ENCODE measurements around the gene LMLN. TPM values are rescaled to one million over a fixed set of nuclear protein-coding genes. Genes with fewer than 3 reads are reported as not detected.
A peak's percentile ranks its signal among the peaks of the same experiment; 100 is the strongest.

Gene LMLN
- total and polyA plus RNA-seq, 2 of the 13 experiments (the other 11 are each of a cell fraction or from before 2014, with no cell fraction given) = 1.2 to 1.8 TPM

GRCh38 chr3:197959891-197960693 is at the start of gene LMLN (continued):
- no peak for TF ChIP-seq NONO (IDR thresholded peaks at IDR 0.05)
- TF ChIP-seq NONO (CRISPR knock-in tag; conservative IDR thresholded peaks at IDR 0.05) = peak; percentile 86
- TF ChIP-seq ARNTL (CRISPR knock-in tag; IDR thresholded peaks at IDR 0.05) = peak; percentile 42; the same call in 1 of the 2 replicates
- TF ChIP-seq ZNF792 (CRISPR knock-in tag; IDR thresholded peaks at IDR 0.05) = 0 out of 2 replicates have a peak, but pooled peaks have one; percentile 45
- peak; percentile 65 for TF ChIP-seq MNT (IDR thresholded peaks at IDR 0.05)
- peak; percentile 74 for TF ChIP-seq AGO1 (IDR thresholded peaks at IDR 0.05; ENCODE audit: low read depth, low read length, poor library complexity, severe bottlenecking)
- TF ChIP-seq TCF7L2 (IDR thresholded peaks at IDR 0.05; ENCODE audit: low read depth, low read length) = no peak
- peak; percentile 15; the same call in 1 of the 2 replicates for TF ChIP-seq PAXIP1 (CRISPR knock-in tag; conservative IDR thresholded peaks at IDR 0.05)
- TF ChIP-seq KDM3A (CRISPR knock-in tag; IDR thresholded peaks at IDR 0.05; ENCODE audit: low read depth) = 0 out of 2 replicates have a peak, but pooled peaks have one; percentile 26
- TF ChIP-seq, protein P1, sequence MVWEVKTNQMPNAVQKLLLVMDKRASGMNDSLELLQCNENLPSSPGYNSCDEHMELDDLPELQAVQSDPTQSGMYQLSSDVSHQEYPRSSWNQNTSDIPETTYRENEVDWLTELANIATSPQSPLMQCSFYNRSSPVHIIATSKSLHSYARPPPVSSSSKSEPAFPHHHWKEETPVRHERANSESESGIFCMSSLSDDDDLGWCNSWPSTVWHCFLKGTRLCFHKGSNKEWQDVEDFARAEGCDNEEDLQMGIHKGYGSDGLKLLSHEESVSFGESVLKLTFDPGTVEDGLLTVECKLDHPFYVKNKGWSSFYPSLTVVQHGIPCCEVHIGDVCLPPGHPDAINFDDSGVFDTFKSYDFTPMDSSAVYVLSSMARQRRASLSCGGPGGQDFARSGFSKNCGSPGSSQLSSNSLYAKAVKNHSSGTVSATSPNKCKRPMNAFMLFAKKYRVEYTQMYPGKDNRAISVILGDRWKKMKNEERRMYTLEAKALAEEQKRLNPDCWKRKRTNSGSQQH (CRISPR knock-in tag; IDR thresholded peaks at IDR 0.05; ENCODE audit: low read depth) = peak; percentile 78
- peak; percentile 93; the same call in 2 of the 3 replicates for TF ChIP-seq MXI1 (IDR thresholded peaks at IDR 0.05; ENCODE audit: borderline replicate concordance, low read depth, low read length)
- peak; percentile 76; the same call in 1 of the 2 replicates for TF ChIP-seq TAF1 (CRISPR knock-in tag; IDR thresholded peaks at IDR 0.05)
- peak; percentile 87 for TF ChIP-seq ZNF605 (CRISPR knock-in tag; IDR thresholded peaks at IDR 0.05)
- TF ChIP-seq RFXAP (CRISPR knock-in tag; IDR thresholded peaks at IDR 0.05; ENCODE audit: borderline replicate concordance) = peak; percentile 55; the same call in 1 of the 2 replicates
- peak; percentile 68; the same call in 1 of the 2 replicates for TF ChIP-seq MTERF4 (CRISPR knock-in tag; IDR thresholded peaks at IDR 0.05)
- TF ChIP-seq ZNF768 (CRISPR knock-in tag; IDR thresholded peaks at IDR 0.05) = 0 out of 2 replicates have a peak, but pooled peaks have one; percentile 18
- peak; percentile 56; the same call in 1 of the 2 replicates for TF ChIP-seq TMF1 (CRISPR knock-in tag; IDR thresholded peaks at IDR 0.05; ENCODE audit: low read depth)
- peak; percentile 77 for TF ChIP-seq ZFY (CRISPR knock-in tag; IDR thresholded peaks at IDR 0.05)
- TF ChIP-seq ZNF781 (CRISPR knock-in tag; IDR thresholded peaks at IDR 0.05; ENCODE audit: borderline replicate concordance, not compliant biosample characterization) = peak; percentile 64
- 0 out of 2 replicates have a peak, but pooled peaks have one; percentile 34 for TF ChIP-seq NCOA2 (CRISPR knock-in tag; IDR thresholded peaks at IDR 0.05)
- peak; percentile 74 for TF ChIP-seq POGZ (CRISPR knock-in tag; IDR thresholded peaks at IDR 0.05)
- TF ChIP-seq ZNF567 (CRISPR knock-in tag; IDR thresholded peaks at IDR 0.05; ENCODE audit: borderline replicate concordance) = 0 out of 2 replicates have a peak, but pooled peaks have one; percentile 14
- no peak for TF ChIP-seq ZNF160 (CRISPR knock-in tag; IDR thresholded peaks at IDR 0.05)

All from HepG2 (cell line).